K562 (cell line): ENCODE data around the gene TTC31. TPM values are rescaled to one million over a fixed set of nuclear protein-coding genes. Genes with fewer than 3 reads are reported as not detected.
A peak's percentile ranks its signal among the peaks of the same experiment; 100 is the strongest.

Experiments used
- ARHGAP35 ChIP-seq: fragments of 450-650 bp; IDR thresholded peaks from 2 replicates; pipeline ENCODE4 v1.6.1; 2018; ENCODE audit not compliant: partially characterized antibody
- CEBPG ChIP-seq, 3 experiments: fragments of 200-800 bp in 1 of 3; sonication (Bioruptor generic) in 1 of 3; sonication (generic) in 1 of 3; formaldehyde crosslinking in 1 of 3; IDR thresholded peaks in 2 of 3; conservative IDR thresholded peaks in 1 of 3; 2 replicates each; pipeline versions ENCODE4 v1.6.1 to v1.8.0; 2016 to 2022; ENCODE audit warnings: missing compliant biosample characterization in 2 of 3, missing genetic modification characterization in 2 of 3, mild to moderate bottlenecking in 1 of 3, missing genetic modification reagents in 1 of 3
- HNRNPK ChIP-seq: fragments of 200-400 bp; formaldehyde crosslinking; IDR thresholded peaks from one replicate; pipeline ENCODE4 v1.6.1; 2018; ENCODE audit warnings: mild to moderate bottlenecking, low read depth, low read length; ENCODE audit not compliant: poor library complexity, severe bottlenecking
- KDM2B ChIP-seq: fragments of 250-450 bp; sonication (Bioruptor Pico); IDR thresholded peaks from 2 replicates; pipeline ENCODE4 v1.8.0; 2021; ENCODE audit warnings: mild to moderate bottlenecking, moderate library complexity
- L3MBTL2 ChIP-seq: fragments of 450-650 bp; IDR thresholded peaks from 2 replicates; pipeline ENCODE4 v1.6.1; 2016; ENCODE audit warnings: mild to moderate bottlenecking, moderate library complexity
- MTA3 ChIP-seq: fragments of 450-650 bp; formaldehyde crosslinking; IDR thresholded peaks from 2 replicates; pipeline ENCODE4 v1.6.1; 2017; ENCODE audit warnings: mild to moderate bottlenecking, borderline replicate concordance
- NFE2L1 ChIP-seq: fragments of 450-650 bp; IDR thresholded peaks from 2 replicates; pipeline ENCODE4 v1.6.1; 2016; ENCODE audit warnings: missing genetic modification characterization, low read depth, mild to moderate bottlenecking, missing compliant biosample characterization, moderate library complexity, borderline replicate concordance
- PPARD ChIP-seq: fragments of 250-450 bp; sonication (Bioruptor Pico); IDR thresholded peaks from 2 replicates; pipeline ENCODE4 v1.8.0; 2022; ENCODE audit warnings: inconsistent platforms, mild to moderate bottlenecking, moderate library complexity
- RBM15 ChIP-seq: fragments of 200-400 bp; formaldehyde crosslinking; IDR thresholded peaks from 2 replicates; pipeline ENCODE4 v1.6.1; 2018; ENCODE audit warnings: mild to moderate bottlenecking, low read length, moderate library complexity; ENCODE audit not compliant: insufficient read depth
- SETDB1 ChIP-seq: IDR thresholded peaks from one replicate; pipeline ENCODE4 v1.6.1; 2012; ENCODE audit warnings: low read length, control low read depth, inconsistent platforms
- SMARCA4 ChIP-seq: fragments of 450-650 bp; IDR thresholded peaks from 2 replicates; pipeline ENCODE4 v1.6.1; 2016
- SMARCB1 ChIP-seq: IDR thresholded peaks from 2 replicates; pipeline ENCODE4 v1.6.1; 2011; ENCODE audit warnings: improper control_type of control experiment, low read depth; ENCODE audit not compliant: insufficient read length
- SNRNP70 ChIP-seq: fragments of 200-400 bp; formaldehyde crosslinking; optimal IDR thresholded peaks from 2 replicates; pipeline ENCODE3; 2017; ENCODE audit warnings: low read depth, low read length
- SUPT5H ChIP-seq: fragments of 450-650 bp; IDR thresholded peaks from 2 replicates; pipeline ENCODE4 v1.6.1; 2016
- TEAD2 ChIP-seq: fragments of 450-650 bp; IDR thresholded peaks from 2 replicates; pipeline ENCODE4 v1.6.1; 2016; ENCODE audit warnings: missing genetic modification characterization, control low read depth, missing compliant biosample characterization
- WHSC1 ChIP-seq: IDR thresholded peaks from one replicate; pipeline ENCODE4 v1.6.1; 2012; ENCODE audit warnings: low read length, control low read depth, inconsistent platforms
- ZBTB8A ChIP-seq: fragments of 450-650 bp; IDR thresholded peaks from 2 replicates; pipeline ENCODE4 v1.6.1; 2018; ENCODE audit warnings: mild to moderate bottlenecking, moderate library complexity; ENCODE audit not compliant: partially characterized antibody
- ZFPM2 ChIP-seq: fragments of 250-450 bp; sonication (Bioruptor Pico); IDR thresholded peaks from 2 replicates; pipeline ENCODE4 v1.5.1; 2022; ENCODE audit warnings: mild to moderate bottlenecking
- ZNF282 ChIP-seq: sonication (generic); formaldehyde crosslinking; IDR thresholded peaks from 2 replicates; pipeline ENCODE4 v1.8.1; 2023; ENCODE audit warnings: missing genetic modification reagents
- ZNF561 ChIP-seq: fragments of 450-650 bp; formaldehyde crosslinking; conservative IDR thresholded peaks from 2 replicates; pipeline ENCODE4 v1.4.0; 2020; ENCODE audit warnings: mild to moderate bottlenecking, moderate library complexity
- ZNF586 ChIP-seq: fragments of 450-650 bp; formaldehyde crosslinking; conservative IDR thresholded peaks from 2 replicates; pipeline ENCODE4 v1.4.0; 2020; ENCODE audit warnings: mild to moderate bottlenecking, moderate library complexity
- polyA plus RNA-seq, 8 experiments: library from polyadenylated mRNA; depleted of rRNA in 4 of 8; stranded (reverse) in 5 of 8; unstranded in 3 of 8; fragments of >200 nt; fragmentation: Nextera tagmentation in 2 of 8; fragmentation: Illumina TruSeq in 1 of 8; extraction: Ambion mirVana in 2 of 8; extraction: Trizol in 1 of 8; gene quantifications; 2 replicates each; pipeline versions ENCODE4 v1.2.1 to v1.2.3, GENCODE V29; 2011 to 2014; ENCODE audit warnings: inconsistent platforms in 1 of 8, missing spikeins in 1 of 8
- total RNA-seq, 7 experiments: library from RNA; depleted of rRNA in 6 of 7; stranded (reverse); fragments of >200 nt in 6 of 7; fragmentation: Illumina TruSeq in 2 of 7; extraction: Trizol in 2 of 7; gene quantifications; 2 replicates each; pipeline versions ENCODE4 v1.2.1 to v1.2.3, GENCODE V29; 2011 to 2021; ENCODE audit warnings: low replicate concordance in 1 of 7
- TF ChIP-seq, protein P1 (sequence below): sonication (generic); formaldehyde crosslinking; IDR thresholded peaks from 2 replicates; pipeline ENCODE4 v1.8.0; 2022; ENCODE audit warnings: mild to moderate bottlenecking, missing genetic modification reagents
- TF ChIP-seq, protein P2 (sequence below): fragments of 250-450 bp; sonication (Bioruptor Pico); IDR thresholded peaks from 2 replicates; pipeline ENCODE4 v1.5.0; 2021; ENCODE audit warnings: mild to moderate bottlenecking, borderline replicate concordance
- TF ChIP-seq, protein P3 (sequence below): fragments of 250-450 bp; sonication (Bioruptor Pico); IDR thresholded peaks from 2 replicates; pipeline ENCODE4 v1.8.0; 2022; ENCODE audit warnings: inconsistent platforms, mild to moderate bottlenecking, moderate library complexity, borderline replicate concordance

The TTC31 gene
- total and polyA plus RNA-seq, 9 of the 15 experiments (the other 6 are each of a cell fraction or from before 2014, with no cell fraction given) = 4.7 to 30.5 (median 15.9) TPM

DNA sequence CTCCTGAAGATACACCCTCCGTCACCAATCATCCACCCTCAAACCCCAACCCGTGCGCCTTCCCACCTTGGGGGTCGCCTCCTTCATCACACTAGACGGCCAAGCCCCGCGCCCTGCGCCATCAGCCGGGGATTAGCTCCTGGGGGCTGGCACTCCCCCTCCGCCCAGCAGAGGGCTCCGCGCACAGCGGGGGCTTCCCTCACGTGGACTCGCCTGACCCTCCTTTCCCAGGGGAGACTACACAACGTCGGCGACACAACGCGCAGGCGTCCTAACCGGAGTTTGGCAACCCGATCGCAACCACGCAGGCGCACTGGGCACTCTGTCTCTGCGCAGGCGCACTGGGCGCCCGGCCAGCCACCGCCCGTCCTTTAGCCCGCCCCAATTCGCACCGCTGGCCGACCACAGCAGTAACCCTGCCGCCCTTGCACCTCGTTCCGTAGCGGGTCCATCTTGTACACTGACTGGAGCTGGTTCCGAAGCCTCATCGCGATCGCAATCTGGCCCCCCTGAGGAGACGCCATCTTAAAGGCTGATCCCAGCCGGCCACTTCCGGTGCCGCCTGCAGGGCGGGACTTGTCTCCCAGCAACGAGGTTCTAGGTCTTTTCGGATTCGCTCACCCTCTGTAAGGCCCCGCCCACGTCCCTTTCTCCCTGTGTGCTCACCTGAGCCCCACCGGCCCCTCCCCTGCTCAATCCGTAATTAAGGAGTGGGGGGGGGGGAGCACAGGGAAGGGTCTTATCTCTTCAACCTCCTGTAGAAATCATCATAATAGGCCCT is 24.5 kb downstream of the TTC31 start, which contains the start of gene PCGF1 (continued):
- TF ChIP-seq, protein P1, sequence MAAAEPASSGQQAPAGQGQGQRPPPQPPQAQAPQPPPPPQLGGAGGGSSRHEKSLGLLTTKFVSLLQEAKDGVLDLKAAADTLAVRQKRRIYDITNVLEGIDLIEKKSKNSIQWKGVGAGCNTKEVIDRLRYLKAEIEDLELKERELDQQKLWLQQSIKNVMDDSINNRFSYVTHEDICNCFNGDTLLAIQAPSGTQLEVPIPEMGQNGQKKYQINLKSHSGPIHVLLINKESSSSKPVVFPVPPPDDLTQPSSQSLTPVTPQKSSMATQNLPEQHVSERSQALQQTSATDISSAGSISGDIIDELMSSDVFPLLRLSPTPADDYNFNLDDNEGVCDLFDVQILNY (CRISPR knock-in tag) = no peak
- peak; percentile 77 for TF ChIP-seq SUPT5H
- TF ChIP-seq, protein P2, sequence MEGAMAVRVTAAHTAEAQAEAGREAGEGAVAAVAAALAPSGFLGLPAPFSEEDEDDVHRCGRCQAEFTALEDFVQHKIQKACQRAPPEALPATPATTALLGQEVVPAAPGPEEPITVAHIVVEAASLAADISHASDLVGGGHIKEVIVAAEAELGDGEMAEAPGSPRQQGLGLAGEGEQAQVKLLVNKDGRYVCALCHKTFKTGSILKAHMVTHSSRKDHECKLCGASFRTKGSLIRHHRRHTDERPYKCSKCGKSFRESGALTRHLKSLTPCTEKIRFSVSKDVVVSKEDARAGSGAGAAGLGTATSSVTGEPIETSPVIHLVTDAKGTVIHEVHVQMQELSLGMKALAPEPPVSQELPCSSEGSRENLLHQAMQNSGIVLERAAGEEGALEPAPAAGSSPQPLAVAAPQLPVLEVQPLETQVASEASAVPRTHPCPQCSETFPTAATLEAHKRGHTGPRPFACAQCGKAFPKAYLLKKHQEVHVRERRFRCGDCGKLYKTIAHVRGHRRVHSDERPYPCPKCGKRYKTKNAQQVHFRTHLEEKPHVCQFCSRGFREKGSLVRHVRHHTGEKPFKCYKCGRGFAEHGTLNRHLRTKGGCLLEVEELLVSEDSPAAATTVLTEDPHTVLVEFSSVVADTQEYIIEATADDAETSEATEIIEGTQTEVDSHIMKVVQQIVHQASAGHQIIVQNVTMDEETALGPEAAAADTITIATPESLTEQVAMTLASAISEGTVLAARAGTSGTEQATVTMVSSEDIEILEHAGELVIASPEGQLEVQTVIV (CRISPR knock-in tag) = no peak
- no peak for TF ChIP-seq RBM15
- no peak for TF ChIP-seq ZNF586
- peak; percentile 75; the same call in 1 of the 2 replicates for TF ChIP-seq CEBPG (CRISPR knock-in tag; IDR thresholded peaks at IDR 0.05)
- TF ChIP-seq CEBPG (tag; conservative IDR thresholded peaks at IDR 0.05 in 1 of 2, IDR thresholded peaks at IDR 0.05 in 1 of 2) = no peak
- no peak for TF ChIP-seq ARHGAP35
- no peak for TF ChIP-seq SNRNP70
- TF ChIP-seq, protein P3, sequence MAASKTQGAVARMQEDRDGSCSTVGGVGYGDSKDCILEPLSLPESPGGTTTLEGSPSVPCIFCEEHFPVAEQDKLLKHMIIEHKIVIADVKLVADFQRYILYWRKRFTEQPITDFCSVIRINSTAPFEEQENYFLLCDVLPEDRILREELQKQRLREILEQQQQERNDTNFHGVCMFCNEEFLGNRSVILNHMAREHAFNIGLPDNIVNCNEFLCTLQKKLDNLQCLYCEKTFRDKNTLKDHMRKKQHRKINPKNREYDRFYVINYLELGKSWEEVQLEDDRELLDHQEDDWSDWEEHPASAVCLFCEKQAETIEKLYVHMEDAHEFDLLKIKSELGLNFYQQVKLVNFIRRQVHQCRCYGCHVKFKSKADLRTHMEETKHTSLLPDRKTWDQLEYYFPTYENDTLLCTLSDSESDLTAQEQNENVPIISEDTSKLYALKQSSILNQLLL (CRISPR knock-in tag) = no peak
- no peak for TF ChIP-seq HNRNPK
- TF ChIP-seq ZNF282 (CRISPR knock-in tag) = no peak
- no peak for TF ChIP-seq NFE2L1
- no peak; the same call in none of the 2 replicates for TF ChIP-seq L3MBTL2
- TF ChIP-seq SMARCA4 = no peak
- no peak for TF ChIP-seq PPARD (CRISPR knock-in tag)
- TF ChIP-seq SETDB1 = no peak
- TF ChIP-seq SMARCB1 = no peak
- TF ChIP-seq TEAD2 (tag) = no peak
- TF ChIP-seq ZFPM2 (CRISPR knock-in tag) = no peak
- no peak; the same call in 1 of the 2 replicates for TF ChIP-seq KDM2B (CRISPR knock-in tag)
- no peak for TF ChIP-seq ZNF561 (CRISPR knock-in tag)
- peak; percentile 75; the same call in 1 of the 2 replicates for TF ChIP-seq MTA3
- TF ChIP-seq ZBTB8A = no peak
- TF ChIP-seq WHSC1 = no peak
